IPS-18c (cell line): ENCODE results near the gene AEN.

Experiments used
- H3K4me3 ChIP-seq: 2 replicates; pipeline ENCODE4 v1.7.0; 2013; ENCODE audit warnings: low read depth, mild to moderate bottlenecking, low read length, moderate library complexity; ENCODE audit not compliant: insufficient read depth
- H3K9me3 ChIP-seq: one replicate; pipeline ENCODE4 v1.6.1; 2013; ENCODE audit warnings: mild to moderate bottlenecking, low read length, moderate library complexity; ENCODE audit not compliant: control insufficient read depth, insufficient read depth

Gene AEN

DNA sequence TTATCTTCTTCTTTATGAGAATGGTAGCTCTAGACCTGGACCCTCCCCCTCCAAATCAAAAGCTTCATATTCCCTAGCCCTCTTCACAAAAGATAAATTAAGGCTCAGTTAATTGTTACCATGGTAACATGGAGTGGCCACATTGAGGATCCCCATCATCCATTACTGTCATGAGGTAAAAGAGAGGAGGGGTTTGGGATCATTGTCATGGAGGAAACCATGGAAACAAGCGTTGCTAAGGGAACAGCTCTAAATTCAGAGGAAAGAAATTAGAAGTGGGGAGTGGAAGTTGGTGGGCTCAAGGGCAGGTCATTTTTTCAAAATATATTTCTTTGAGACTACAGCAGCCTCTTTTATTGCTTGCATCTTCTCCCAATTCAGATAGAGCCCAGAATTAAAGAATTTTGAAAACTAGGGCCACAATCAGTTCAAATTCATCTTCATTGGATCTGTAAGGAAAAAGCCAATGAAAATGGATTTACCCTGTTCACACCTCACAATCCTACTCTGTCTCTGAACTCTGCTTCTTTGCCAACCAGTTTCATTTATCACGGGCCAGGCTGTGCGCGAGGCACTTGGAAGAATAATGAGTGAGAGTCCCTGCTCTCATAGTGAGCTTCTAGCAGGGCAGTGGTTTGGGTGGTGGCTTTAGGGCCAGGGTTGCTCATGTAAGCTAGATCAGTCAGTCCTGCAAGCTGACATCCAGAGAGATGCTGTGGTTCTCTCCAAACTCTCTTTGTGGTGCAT is 11.6 kb upstream of the AEN start:
- Histone ChIP-seq H3K4me3 (no peak overlapping the region), H3K9me3 (peaks cover under 1% of the 10 kb centered on the region)

DNA sequence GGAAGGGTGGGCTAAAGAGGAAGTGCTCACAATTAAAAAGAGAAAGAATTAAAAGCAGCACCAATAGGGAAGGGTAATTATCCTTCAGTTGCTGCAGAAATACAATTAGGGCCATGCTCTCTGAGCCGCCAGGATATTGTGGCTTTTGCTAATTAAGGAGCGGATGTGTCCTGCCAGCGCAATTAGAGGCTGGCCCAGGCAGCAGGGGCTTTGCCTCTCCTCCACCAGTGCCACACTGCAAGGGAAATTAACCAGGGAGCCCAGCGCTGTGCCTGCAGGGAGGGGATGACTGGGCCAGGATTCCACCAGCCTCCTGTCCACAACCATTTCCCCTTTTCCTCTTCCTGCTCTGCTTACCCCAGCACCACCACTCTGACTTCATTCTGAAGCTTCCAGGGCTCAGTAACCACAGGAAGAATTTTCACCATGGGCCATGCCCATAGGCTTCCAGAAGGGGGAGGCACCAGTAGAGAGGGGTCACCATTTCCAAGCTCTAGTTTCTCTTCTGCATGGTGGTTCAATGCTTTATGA is 10.4 kb upstream of the AEN start:
- Histone ChIP-seq H3K9me3 (no peaks in the 10 kb centered on the region), H3K4me3 (0 out of 2 replicates have a peak overlapping the region, but pooled peaks have one; percentile 2)

DNA sequence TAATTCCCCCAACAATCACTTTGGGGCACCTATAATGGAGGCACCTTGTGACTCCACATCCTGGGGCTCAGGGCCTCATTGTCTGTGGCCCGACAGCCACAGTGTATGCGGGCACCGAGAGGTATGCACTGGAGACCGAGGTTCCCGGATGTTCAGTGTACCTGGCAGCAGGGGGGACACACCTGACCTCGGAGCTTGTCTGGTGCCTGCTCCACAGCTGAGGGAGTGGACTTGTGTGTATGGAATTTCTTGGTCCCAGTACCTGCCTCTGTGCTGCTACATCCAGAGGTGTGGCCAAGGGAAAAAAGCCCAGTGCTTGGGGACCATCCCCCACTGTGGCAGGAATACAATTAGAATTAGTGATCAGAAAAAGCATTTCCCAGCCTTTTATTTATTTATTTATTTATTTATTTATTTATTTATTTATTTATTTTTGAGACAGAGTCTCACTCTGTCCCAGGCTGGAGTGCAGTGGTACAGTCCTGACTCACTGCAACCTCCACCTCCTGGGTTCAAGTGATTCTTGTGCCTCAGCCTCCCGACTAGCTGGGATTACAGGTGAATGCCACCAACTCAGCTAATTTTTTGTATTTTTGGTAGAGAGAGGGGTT is 8.8 kb upstream of the AEN start:
- H3K4me3 ChIP-seq: no peak overlapping the region
- no peaks in the 10 kb centered on the region for H3K9me3 ChIP-seq

DNA sequence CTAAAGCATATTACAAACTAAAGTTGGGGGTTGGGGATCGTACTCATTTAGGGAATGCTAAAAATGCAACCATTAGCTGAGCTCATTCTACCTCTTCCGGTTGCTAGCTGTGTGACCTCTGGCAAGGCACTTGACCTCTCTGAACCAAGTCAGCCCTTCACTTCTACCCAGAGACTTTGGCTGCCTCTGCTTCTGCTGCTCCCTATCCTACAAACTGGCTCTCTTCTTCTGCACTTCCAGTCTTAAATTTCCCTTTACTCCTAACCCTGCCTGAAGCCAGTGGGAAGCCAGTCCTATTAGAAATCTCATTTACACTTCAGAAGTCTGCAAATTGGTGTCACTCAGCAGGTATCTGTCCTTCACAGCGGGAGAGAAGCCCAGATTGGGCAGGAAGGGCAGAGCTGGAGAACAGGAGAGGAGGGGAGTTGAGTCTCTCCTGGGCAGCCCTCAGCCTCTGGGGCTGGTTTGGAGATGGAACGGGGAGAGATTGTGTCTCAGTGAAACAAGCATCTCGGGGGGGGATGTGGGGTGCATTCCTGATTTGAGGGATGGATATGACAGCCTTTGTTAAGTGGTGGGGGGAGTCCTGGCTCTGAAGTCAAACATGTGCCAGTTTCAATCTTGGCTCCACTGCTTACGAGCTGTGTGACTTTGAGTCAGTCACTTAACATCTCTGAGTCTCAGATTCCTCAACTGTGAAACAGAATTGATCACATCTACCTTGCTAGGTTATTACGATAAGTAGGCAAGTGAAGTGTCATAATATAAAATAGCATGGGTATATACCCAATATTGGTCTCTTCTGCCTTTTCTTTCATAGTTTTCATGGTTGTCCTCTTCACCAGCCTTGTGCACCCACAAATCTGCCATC is 7.8 kb upstream of the AEN start:
- Histone ChIP-seq H3K4me3 (no peak overlapping the region), H3K9me3 (no peaks in the 10 kb centered on the region)

DNA sequence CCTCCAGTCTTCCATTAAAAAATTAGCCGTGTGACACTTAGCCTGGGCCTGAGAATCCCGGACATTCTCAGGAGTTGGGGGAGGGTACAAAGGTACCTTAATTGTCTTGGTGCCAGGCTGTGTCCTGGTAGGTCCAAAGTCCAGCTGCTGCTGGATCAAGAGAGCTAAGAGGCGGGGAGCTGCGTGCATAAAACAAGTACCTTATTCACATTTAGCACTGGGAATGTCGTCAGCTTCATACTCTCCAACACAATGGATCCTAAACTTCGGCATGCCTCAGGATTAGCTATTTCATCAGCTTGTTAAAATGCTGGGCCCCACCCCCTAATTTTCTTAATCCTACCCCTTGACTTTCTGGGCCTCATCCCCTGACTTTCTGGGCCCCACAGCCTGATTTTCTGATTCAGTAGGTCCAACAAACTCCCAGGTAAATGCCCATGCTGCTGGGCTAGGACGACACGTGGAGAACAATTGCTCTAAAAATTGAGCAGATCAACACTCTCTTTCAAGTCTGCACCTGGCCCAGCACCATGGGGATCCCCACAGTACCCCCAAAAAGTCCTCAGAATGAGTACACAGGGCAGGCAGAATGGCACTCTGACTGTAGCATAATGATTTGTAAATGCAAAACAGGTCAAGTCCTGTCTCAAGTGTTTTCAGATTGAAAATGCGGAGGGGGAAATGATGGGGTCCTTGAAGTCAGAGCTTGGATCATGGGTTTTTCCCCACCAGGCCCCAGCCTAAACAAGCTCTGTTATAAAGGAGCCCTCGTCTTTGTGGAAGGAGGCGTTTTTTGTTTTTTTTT is 5.6 kb upstream of the AEN start:
- no peaks in the 10 kb centered on the region for H3K9me3 ChIP-seq
- H3K4me3 ChIP-seq: 0 out of 2 replicates have a peak overlapping the region, but pooled peaks have one; percentile 6

DNA sequence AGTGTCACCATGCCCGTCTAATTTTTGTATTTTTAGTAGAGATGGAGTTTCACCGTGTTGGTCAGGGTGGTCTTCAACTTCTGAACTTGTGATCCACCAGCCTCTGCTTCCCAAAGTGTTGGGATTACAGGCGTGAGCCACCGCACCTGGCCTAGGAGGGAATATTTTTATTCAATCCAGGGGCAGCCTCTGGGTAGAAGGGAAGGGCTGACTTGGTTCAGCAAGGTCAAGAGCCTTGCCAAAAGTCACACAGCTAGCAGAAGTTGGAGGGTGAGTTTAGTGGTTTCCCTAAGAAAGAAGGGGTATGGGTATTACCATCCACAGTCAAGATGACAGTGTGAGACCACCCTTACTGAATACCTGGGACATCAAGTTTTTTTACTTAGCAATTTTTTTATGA is 4.9 kb upstream of the AEN start:
- Histone ChIP-seq H3K4me3 (no peak overlapping the region), H3K9me3 (no peaks in the 10 kb centered on the region)

DNA sequence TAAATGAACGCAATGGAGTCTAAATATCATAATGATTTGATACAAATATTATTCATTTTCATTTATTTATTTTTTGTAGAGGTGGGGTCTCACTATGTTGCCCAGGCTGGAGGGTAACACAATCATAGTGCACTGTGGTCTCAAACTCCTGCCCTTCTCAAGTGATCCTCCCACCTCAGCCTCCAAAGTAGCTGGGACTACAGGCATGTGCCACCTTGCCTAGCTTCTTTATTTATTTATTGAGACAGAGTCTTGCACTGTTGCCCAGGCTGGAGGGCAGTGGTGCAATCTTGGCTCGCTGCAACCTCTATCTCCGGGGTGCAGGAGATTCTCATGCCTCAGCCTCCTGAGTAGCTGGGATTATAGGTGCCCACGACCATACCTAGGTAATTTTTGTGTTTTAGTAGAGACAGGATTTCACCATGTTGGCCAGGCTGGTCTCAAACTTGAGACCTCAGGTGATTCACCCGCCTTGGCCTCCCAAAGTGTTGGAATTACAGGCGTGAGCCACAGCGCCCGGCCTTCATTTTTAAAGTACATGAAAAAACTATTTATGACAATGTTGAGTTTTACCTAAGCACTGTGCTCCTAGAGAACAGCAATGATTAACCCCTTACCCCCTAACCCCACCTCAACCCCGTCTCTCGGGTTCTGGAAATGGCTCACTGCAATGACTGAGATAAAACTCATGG is 4.0 kb upstream of the AEN start:
- Histone ChIP-seq H3K9me3 (no peaks in the 10 kb centered on the region), H3K4me3 (no peak overlapping the region)

DNA sequence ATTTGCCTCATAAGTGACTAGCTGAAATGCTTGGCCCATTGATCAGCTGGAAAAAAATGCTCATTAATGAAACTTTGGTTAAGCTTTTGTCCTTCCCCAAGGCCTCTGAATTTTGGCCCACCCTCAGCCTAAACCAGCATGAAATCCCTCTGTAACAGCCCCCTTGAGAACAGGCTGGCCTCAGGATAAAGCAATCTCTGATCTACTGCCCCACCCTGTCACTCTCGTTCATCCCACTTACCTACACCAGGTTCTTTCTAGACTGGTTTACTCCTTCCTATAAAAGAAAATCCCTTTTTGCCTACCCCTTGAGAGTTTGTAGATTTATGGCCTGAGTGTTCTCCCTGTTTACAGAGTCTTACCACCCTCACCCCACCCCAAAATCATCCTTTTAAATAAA is 3.4 kb upstream of the AEN start:
- no peak overlapping the region for H3K4me3 ChIP-seq
- H3K9me3 ChIP-seq: no peaks in the 10 kb centered on the region

DNA sequence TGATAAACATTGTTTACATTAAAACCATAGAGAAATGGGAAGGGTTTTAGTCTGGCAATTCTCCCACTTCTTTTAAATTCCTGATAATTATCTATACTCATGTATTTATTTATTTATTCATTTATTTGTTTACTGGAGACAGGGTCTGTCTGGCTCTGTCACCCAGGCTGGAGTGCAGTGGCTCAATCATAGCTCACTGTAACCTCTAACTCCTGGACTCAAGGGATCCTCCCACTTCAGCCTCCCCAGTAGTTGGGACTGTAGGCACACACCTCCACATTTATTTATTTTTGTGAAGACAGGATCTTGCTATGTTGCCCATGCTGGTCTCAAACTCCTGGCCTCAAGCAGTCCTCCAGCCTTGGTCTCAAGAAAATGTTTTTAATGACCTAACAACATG is 2.5 kb upstream of the AEN start:
- Histone ChIP-seq H3K4me3 (no peak overlapping the region), H3K9me3 (no peaks in the 10 kb centered on the region)

DNA sequence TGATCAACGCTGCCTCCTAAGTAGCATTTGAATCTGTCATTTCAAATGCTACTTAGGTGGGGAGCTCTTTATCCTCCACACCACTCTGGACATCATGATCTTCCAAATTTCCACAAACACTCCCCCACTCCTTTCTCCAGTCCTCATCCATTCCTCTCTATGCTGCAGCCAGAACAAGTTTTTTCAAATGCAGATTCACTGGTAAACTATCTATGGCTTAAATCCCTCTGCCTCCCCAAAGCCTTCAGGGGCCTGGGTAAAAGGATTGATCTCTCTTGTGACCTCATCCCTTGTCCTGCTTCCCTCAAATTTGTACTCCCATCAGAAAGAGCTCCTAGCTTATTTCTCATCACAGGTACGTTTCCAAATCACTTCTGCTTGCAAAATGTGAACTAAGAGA is 1.3 kb upstream of the AEN start:
- peak overlapping the region; percentile 21; the same call in 1 of the 2 replicates for H3K4me3 ChIP-seq

DNA sequence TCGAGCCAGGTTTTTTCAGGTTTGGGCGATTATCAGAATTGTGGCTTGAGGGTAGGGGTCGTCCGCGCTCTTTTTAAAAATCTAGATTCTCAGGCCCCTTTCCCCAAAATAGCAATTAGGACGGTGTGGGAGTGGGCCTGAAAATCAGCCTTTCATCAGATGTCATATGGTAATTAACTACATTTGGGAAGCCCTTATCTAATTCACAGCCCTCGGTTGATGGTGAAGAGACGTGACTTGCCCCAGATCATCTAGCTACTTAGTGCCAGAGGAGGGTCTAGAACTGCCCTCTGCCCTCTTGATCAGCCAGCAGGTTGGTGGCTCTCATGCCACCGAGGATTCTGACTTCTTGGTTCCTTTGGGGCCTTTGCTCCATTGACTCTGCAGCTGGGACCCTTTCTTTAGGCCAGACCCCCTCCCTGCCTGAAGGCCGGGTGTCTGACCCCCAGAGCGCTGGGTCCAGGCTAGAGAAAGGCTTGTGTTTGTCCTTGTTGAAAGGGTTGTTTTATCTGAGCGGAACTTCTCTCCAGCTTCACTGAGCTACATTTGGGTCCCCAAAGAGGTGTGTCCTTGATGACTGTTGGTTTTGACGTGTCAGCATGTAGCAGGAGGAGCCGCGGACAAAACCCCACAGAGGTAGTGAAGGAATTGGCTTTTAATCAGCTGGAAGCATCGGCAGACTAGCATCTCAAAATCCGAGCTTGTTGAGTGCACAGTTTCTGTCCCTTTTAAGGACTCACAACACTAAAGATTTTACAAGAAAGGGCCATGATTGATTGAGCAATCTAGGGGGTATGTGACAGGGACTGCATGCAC is 857 bp downstream of the AEN start:
- Histone ChIP-seq H3K9me3 (no peaks in the 10 kb centered on the region), H3K4me3 (peak overlapping the region; percentile 97)

More for the DNA sequence above, 1.3 kb upstream of the AEN start:
- no peaks in the 10 kb centered on the region for H3K9me3 ChIP-seq

DNA sequence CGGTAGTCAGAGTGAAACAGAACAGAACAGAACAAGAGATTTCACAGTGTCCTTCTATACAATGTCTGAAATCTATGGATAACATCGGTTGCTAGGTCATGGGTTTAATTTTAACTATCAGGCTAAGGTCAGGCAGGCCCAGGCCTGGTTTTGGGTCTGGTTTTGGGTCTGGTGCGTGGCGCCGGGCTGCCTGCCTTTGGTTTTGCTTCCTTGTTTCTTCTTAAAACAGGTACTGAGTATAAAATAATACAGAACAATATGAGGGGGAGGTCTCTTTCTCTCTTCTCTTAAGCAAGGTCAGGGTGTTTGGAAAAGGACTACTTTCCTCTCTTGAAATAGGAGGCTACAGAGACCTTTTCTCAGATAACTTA is 1.4 kb downstream of the AEN start:
- H3K9me3 ChIP-seq: no peaks in the 10 kb centered on the region
- H3K4me3 ChIP-seq: peak overlapping the region; percentile 97

DNA sequence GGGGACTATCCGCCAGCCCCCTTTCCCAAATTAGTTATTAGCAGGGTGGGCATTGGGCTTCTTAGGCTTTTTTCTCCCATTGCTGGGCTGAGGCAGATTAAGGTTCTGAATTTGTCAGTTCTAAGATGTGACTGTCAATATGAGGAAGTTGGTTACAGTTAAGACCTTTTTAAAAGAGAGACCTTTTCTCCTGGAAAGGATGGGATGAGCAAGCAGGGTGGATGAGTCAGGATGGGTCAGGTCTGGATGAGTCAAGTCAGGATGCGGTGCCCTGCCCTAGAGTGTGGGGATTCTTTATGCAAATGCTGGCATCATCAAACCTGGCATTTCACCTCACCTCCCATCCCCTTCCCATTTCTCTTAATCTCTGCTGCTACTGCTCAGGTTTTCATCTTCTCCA is 1.9 kb downstream of the AEN start:
- Histone ChIP-seq H3K4me3 (peak overlapping the region; percentile 97), H3K9me3 (no peaks in the 10 kb centered on the region)

DNA sequence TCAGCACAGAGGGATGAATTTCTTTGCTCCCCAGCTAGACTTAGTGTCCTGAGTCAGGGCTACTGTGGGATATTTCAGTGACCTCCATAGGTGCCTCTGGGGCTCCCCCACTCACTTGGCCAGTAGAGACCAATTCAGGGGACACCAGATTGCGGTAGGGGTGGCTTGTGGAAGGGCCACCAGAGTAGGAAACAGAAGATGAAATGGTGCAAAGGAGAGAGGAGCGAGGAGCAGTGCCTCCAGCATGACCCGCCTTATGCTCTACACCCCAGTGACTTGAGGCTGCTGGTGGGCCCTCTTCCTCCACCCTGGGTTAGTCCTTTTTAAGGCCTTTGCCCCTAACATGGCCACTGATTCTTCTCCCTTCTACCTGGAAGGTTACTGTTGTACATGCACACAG is 2.5 kb downstream of the AEN start:
- Histone ChIP-seq H3K4me3 (peak overlapping the region; percentile 97), H3K9me3 (no peaks in the 10 kb centered on the region)

DNA sequence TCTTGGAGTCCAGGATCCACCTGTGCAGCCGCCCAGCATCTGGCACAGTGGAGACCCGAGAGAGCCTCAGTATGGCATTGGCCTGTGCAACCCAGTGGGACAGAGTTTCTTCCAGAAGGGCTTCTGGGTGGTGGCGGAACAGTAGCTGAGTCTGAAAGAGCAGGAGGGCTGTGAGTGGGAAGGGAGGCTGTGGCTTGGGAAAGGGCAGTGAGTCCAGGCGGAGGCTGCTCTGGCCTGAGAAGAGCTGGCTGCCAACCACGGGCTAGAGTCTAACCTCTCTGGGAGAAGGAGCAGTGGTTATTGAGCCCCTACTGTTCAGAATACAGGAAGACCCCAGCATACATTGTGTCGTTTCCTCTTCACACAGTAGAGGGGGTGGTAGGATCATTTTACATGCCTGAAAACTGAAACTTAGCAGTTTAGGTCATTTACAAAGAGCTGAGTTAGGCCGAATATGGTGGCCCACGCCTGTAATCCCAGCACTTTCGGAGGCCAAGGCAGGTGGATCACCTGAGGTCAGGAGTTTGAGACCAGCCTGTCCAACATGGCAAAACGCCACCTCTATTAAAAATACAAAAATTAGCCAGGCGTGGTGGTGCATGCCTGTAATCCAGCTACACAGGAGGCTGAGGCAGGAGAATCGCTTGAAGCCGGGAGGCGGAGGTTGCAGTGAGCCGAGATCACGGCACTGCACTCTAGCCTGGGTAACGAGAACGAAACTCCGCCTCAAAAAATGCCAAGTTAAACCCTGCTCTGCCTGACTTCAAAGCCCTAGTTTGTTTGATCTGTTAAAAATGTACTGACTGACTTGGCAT is 3.2 kb downstream of the AEN start:
- peak overlapping the region; percentile 97 for H3K4me3 ChIP-seq
- H3K9me3 ChIP-seq: no peaks in the 10 kb centered on the region
